Progenitor cell of endocrine pancreas (in vitro differentiated cells): ENCODE measurements around the gene FPGT. TPM values are rescaled to one million over a fixed set of nuclear protein-coding genes. Genes with fewer than 3 reads are reported as not detected.

Experiments used
- DNase-seq: peaks from one replicate; pipeline ENCODE4 v3.0.0; 2021; ENCODE audit warnings: low spot score; ENCODE audit not compliant: unreplicated experiment
- H3K27ac Mint-ChIP-seq: 2 replicates; pipeline ENCODE4 v1.8.0; 2021; ENCODE audit warnings: mild to moderate bottlenecking, moderate library complexity, mixed read lengths
- H3K27me3 Mint-ChIP-seq: 2 replicates; pipeline ENCODE4 v1.8.0; 2021; ENCODE audit warnings: mixed read lengths
- H3K36me3 Mint-ChIP-seq: 2 replicates; pipeline ENCODE4 v1.8.0; 2022; ENCODE audit warnings: mixed read lengths; ENCODE audit not compliant: insufficient read depth
- H3K4me1 Mint-ChIP-seq: 2 replicates; pipeline ENCODE4 v1.8.0; 2021; ENCODE audit warnings: low read depth, mixed read lengths
- H3K4me3 Mint-ChIP-seq: 2 replicates; pipeline ENCODE4 v1.8.0; 2021; ENCODE audit warnings: low read depth, mild to moderate bottlenecking, moderate library complexity, mixed read lengths
- H3K9me3 Mint-ChIP-seq: 2 replicates; pipeline ENCODE4 v1.8.0; 2021; ENCODE audit warnings: low read depth, mixed read lengths
- total RNA-seq: library from RNA; stranded (reverse); gene quantifications from 2 replicates; pipeline ENCODE4 v1.2.1, GENCODE V29; 2021
- TF ChIP-seq, protein P1 (sequence below): fragments of 200-600 bp; sonication (generic); IDR thresholded peaks from one replicate; pipeline ENCODE4 v1.5.0; 2021; ENCODE audit warnings: antibody characterized with exemption, mild to moderate bottlenecking; ENCODE audit not compliant: unreplicated experiment

Gene FPGT
- total RNA-seq, 1 donor from 2014 or later, result 16.2 TPM

DNA sequence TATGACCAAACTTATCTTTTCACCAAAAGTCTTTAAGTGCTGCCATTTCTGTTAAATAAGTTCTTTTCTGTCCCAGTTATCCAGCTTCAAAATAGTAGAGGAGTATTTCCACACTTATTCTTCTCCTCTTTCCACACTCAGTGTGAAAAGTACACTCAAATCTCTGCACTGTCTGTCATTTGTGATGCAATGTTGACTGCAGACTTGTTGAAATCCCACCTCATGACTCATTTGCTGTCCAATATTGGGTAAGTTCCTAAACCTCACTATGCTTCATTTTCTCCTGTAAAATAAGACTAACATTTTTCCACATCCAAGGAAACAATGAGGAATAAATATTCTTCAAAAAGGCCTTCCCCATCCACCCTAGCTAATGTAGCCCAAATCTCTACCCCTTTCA, 17.6 kb upstream of the FPGT start:
- Mint-ChIP-seq H3K4me1 (peaks cover 9% of the 10 kb centered on the region), H3K27ac (peak overlapping the region; percentile 14), H3K4me3 (no peak overlapping the region), H3K27me3 (no peaks in the 10 kb centered on the region), H3K9me3 (no peaks in the 10 kb centered on the region), H3K36me3 (no peaks in the 10 kb centered on the region)
- TF ChIP-seq, protein P1, sequence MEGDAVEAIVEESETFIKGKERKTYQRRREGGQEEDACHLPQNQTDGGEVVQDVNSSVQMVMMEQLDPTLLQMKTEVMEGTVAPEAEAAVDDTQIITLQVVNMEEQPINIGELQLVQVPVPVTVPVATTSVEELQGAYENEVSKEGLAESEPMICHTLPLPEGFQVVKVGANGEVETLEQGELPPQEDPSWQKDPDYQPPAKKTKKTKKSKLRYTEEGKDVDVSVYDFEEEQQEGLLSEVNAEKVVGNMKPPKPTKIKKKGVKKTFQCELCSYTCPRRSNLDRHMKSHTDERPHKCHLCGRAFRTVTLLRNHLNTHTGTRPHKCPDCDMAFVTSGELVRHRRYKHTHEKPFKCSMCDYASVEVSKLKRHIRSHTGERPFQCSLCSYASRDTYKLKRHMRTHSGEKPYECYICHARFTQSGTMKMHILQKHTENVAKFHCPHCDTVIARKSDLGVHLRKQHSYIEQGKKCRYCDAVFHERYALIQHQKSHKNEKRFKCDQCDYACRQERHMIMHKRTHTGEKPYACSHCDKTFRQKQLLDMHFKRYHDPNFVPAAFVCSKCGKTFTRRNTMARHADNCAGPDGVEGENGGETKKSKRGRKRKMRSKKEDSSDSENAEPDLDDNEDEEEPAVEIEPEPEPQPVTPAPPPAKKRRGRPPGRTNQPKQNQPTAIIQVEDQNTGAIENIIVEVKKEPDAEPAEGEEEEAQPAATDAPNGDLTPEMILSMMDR, result no peak
- no peak for DNase-seq

- Mint-ChIP-seq H3K4me3 (no peak overlapping the region), H3K4me1 (peaks cover 6% of the 10 kb centered on the region), H3K36me3 (no peaks in the 10 kb centered on the region), H3K9me3 (no peaks in the 10 kb centered on the region), H3K27ac (no peak overlapping the region), H3K27me3 (no peaks in the 10 kb centered on the region)
- TF ChIP-seq, protein P1, result no peak
- DNase-seq, result no peak
Measured at GRCh38 chr1:74193908-74194307, 4.1 kb upstream of the FPGT start.

GRCh38 chr1:74195339-74195738, 2.7 kb upstream of the FPGT start:
- Mint-ChIP-seq H3K9me3 (no peaks in the 10 kb centered on the region), H3K4me3 (no peak overlapping the region), H3K36me3 (no peaks in the 10 kb centered on the region), H3K27me3 (no peaks in the 10 kb centered on the region), H3K27ac (no peak overlapping the region), H3K4me1 (peaks cover 8% of the 10 kb centered on the region)
- no peak for DNase-seq
- TF ChIP-seq, protein P1, result no peak

- TF ChIP-seq, protein P1, result no peak
- Mint-ChIP-seq H3K27ac (peak overlapping the region; percentile 95), H3K4me3 (peak overlapping the region; percentile 87), H3K27me3 (no peaks in the 10 kb centered on the region), H3K4me1 (peaks cover 11% of the 10 kb centered on the region), H3K36me3 (no peaks in the 10 kb centered on the region), H3K9me3 (no peaks in the 10 kb centered on the region)
- DNase-seq, result no peak
Measured at GRCh38 chr1:74197255-74197654, 787 bp upstream of the FPGT start.

DNA sequence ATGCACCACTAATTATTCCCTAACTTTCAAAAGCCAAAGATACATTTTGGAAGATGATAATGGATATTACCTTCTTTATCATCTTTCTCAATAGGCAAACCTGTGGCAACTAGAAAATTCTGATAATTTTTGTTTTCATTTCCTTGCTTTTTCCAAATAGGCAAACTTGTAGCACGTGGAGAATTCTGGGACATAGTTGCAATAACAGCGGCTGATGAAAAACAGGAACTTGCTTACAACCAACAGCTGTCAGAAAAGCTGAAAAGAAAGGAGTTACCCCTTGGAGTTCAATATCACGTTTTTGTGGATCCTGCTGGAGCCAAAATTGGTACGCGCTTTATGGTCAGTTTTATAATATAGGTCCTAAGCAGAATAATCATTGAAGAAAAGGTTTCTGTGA, 1.5 kb downstream of the FPGT start:
- peaks cover 2% of the 10 kb centered on the region for H3K36me3 Mint-ChIP-seq
- H3K4me3 Mint-ChIP-seq, result peak overlapping the region; percentile 87

More for the DNA sequence above, 1.5 kb downstream of the FPGT start:
- TF ChIP-seq, protein P1, result no peak
- Mint-ChIP-seq H3K27me3 (no peaks in the 10 kb centered on the region), H3K27ac (no peak overlapping the region), H3K9me3 (no peaks in the 10 kb centered on the region), H3K4me1 (peaks cover 11% of the 10 kb centered on the region)
- no peak for DNase-seq
